Fibroblast of the conjunctiva (primary cell): ENCODE measurements around the gene SPEM1.

ENCODE experiments used
- DNase-seq: peaks from one replicate; pipeline ENCODE4 v3.0.0-alpha.2; 2010; ENCODE audit warnings: low read depth

The SPEM1 gene

DNA sequence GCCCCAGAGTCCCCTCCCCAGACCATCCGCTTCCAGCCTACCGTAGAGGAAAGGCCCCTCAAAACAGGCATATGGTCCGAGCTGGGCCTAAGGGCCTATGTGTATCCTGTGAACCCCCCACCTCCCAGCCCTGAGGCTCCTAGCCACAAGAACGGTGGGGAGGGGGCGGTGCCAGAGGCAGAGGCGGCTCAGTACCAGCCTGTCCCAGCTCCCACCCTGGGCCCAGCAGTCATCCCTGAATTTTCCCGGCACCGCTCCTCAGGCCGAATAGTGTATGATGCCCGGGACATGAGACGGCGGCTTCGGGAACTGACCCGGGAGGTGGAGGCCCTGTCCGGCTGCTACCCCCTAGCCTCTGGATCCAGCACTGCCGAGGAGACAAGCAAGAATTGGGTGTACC lies 1.1 kb downstream of the SPEM1 start:
- no peak for DNase-seq

DNA sequence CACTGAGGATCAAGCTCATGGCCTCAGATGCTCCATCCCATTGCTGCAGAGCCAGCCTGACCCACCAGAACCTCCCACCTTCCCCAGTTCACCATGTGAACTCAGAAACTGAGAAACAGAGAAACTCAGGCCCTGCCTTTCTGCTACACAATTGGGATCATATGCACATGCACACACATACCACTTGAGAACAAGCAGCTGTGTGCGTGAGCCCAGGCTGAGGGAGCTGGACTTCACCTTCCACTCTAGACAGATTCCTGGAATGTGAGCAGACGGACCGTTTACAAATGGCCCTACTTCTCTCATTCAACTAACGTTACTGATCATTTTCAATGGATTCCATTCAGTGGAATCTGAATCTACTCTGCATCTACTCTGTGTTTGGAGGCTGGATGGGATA lies 3.6 kb downstream of the SPEM1 start:
- no peak for DNase-seq

DNA sequence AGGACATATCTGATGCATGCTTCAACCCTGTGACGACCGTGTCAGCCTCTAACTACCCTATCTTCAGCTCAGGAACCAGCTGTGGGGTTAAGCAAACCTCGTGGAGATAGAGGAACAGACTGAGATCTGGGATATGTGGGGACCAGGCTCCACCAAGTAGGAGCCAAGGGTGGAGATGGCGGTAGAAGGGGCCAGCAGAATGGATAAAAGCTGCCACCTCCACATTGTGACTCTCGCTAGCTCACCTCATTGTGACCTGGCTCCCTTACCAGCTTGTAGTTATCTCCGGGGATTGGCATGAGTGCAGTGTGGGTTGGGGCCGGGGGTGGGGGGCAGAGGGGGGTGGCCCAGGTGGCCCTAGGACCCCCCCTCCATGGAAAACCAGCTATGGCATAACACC lies 5.2 kb downstream of the SPEM1 start, which contains the start of gene SPEM2:
Gene SPEM2, plus strand, starts transcription at position 301 of the 400 bp plus-strand sequence. Its CDS starts 73 bp downstream, at position 374.
- DNase-seq = no peak

DNA sequence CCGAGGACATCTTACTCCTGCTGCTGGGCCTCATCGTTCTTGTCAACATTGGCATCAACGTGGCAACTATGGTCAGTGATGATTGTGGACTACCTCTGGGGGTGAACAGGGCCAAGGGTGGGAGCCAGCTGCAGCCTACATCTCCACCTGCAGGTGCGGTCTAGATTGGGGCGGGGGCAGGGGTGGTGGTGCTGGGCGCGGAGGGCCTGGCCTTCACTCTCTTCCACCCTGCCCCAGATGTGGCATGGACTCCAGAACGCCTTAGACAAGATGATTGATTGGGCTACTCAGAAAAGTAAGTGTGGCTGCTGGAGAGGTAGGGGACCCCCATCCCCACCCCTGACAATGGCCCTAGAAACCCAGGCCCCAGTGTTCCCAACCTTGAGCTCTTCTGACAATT lies 5.6 kb downstream of the SPEM1 start:
- no peak for DNase-seq

DNA sequence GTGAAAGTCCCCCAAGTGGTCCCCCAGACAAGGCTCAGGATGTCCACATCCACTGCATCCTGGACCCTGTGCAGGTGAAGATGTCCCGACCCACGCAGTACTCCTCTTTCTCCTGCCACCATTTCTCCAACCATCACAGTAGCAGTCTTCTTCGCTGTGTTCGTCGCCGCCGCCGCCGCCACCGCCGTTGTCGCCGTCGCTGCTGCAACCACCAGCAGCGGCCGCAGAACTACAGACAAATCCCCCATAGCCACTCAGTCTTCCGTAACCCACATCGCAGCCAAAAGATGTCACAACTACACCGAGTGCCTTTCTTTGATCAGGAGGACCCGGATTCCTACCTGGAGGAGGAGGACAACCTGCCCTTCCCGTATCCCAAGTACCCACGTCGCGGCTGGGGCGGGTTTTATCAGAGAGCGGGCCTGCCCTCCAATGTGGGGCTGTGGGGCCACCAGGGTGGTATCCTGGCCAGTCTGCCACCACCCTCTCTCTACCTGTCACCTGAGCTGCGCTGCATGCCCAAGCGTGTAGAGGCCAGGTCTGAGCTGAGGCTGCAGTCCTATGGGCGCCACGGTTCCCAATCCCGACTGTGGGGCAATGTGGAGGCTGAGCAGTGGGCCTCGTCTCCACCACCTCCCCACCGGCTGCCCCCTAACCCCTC lies 6.2 kb downstream of the SPEM1 start:
- DNase-seq = no peak

DNA sequence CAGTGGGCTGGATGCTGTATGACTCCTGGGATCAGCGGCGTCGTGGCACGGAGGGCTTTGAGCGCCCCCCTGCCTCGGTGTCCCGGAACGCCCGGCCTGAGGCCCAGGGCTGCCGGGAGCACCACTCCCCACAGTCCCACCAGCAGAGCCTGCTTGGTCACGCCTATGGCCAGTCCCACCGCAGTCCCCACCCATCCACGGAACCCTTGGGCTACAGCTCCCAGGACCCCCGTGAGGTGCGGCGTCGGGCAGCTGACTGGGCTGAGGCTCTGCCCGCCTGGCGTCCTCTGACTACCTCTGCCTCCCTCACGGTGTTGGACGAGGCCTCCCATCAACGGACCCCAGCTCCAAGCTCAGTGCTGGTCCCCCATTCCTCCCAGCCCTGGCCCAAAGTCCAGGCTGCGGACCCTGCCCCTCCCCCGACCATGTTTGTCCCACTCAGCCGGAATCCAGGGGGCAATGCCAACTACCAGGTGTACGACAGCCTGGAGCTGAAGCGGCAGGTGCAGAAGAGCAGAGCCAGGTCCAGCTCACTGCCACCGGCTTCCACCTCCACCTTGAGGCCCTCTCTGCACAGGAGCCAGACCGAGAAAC lies 6.9 kb downstream of the SPEM1 start:
- DNase-seq = no peak

DNA sequence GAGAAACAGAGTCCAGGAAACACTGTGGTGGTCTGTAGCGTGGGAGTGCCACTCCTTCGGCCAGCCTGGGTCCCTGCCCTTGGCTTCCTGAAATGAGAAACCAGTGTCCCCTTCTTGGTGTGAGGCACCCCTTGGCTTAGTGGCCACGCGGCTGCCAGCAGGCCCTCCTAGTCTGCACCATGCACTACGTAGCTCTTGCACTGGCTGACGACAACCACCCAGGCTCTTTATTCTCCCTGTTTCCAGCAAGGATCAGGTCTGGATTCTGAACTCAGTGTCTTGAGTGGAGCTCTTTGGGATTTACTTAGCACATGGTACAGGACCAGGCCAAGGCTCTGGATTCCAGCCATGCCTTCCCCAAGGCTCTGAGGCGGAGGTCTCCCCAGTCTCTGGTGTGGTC lies 7.4 kb downstream of the SPEM1 start:
- DNase-seq = no peak

DNA sequence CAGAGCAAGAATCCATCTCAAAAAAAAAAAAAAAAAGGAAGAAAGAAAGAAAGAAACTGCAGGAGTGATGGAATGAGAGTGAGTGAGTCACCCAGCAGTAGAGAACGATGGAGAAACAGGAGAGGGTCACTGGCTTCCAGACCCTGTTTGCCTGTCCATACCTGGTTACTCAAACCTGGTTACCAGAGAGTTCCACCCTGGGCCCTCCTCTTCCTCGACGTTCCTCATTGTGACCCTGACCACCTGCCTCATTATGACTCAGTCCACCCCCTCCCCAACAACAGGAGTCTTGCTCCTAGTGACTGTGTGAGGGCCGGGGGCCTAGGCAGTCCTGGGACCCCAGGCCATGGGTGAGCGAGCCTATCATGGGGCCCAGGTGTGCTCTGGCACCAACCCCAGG lies 8.4 kb downstream of the SPEM1 start, which contains the start of gene SPEM3:
Gene SPEM3, plus strand, starts transcription at position 301 of the 400 bp plus-strand sequence. Its CDS starts 46 bp downstream, at position 347.
- DNase-seq = no peak

DNA sequence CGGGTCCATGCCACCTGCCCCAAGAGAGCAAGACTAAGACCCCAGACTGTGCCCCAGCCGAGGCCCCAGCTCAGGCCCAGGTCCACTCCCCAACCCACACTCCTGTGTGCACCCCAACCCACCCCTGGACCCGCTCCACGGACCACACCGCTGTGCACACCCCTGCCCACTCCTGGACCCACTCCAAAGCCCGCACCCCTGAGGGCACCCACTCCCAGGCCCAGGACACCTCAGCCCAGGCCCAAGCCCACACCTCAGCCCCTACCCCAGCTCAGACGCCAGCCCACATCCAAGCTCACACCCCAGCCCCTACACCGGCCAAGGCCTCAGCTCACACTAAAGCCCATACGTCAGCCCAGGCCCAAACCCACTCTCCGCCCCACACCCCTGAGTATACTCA lies 9.6 kb downstream of the SPEM1 start:
- no peak for DNase-seq

DNA sequence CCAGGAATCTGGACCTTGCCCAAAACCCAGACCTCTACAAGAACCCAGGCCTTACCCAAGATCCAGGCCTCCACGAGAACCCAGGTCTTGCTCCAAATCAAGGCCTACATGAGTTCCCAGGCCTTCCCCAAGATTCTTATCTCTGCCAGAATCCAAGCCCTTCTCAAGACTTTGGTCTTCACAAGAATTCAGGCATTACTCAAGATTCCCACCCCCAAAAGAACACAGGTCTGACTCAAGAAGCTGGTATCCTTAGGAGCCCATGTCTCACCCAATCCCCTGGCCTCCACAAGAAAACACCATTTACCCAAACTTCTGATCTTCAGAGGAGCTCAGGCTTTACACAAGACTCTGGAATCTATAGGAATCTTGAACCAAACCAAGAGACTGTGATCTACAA lies 11.1 kb downstream of the SPEM1 start:
- DNase-seq = no peak

DNA sequence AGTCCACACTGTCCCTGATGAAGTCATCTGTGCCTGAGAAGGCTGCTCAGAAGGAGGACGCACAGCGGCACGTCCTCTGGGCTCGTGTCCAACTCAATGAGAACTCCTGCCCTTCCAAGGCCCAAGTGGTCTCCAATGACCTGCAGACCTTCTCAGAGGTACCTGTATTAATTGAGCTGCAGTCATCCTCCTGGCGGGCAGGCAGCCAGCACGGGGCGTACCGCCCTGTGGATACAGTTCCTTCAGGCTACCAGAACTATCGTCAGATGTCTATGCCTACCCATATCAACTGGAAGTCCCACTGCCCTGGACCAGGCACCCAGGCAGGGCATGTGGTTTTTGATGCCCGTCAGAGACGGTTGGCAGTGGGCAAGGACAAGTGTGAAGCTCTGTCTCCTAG lies 12.2 kb downstream of the SPEM1 start:
- no peak for DNase-seq

DNA sequence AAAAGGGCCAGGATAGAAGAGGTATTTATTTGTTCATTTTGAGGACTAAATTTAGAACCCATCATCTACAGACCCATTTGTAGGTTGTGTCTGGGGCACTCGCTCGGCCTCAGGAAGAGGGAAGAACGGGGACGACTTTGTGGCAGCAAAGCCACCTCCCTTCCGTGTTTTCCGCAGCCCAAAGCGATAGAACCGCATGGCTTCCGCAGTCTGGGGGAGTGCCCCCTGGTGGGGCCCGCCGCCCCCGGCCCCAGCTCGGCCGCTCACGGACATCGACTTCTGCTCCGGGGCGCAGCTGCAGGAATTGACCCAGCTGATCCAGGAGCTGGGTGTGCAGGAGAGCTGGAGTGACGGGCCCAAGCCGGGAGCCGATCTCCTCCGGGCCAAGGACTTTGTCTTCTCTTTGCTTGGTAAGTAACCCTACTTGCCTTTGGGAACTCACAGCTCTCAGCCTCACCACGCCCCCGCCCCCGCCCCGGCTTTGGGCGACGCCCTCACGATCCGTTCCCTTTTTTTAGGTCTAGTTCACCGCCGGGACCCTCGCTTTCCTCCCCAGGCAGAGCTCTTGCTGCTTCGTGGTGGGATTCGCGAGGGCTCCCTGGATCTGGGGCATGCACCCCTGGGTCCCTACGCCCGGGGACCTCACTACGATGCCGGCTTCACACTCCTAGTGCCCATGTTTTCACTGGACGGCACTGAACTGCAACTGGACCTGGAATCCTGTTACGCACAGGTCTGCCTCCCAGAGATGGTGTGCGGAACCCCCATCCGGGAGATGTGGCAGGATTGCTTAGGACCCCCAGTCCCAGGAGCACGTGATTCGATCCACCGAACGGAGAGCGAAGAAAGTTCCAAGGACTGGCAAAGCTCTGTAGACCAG lies 15.8 kb downstream of the SPEM1 start:
- no peak for DNase-seq

DNA sequence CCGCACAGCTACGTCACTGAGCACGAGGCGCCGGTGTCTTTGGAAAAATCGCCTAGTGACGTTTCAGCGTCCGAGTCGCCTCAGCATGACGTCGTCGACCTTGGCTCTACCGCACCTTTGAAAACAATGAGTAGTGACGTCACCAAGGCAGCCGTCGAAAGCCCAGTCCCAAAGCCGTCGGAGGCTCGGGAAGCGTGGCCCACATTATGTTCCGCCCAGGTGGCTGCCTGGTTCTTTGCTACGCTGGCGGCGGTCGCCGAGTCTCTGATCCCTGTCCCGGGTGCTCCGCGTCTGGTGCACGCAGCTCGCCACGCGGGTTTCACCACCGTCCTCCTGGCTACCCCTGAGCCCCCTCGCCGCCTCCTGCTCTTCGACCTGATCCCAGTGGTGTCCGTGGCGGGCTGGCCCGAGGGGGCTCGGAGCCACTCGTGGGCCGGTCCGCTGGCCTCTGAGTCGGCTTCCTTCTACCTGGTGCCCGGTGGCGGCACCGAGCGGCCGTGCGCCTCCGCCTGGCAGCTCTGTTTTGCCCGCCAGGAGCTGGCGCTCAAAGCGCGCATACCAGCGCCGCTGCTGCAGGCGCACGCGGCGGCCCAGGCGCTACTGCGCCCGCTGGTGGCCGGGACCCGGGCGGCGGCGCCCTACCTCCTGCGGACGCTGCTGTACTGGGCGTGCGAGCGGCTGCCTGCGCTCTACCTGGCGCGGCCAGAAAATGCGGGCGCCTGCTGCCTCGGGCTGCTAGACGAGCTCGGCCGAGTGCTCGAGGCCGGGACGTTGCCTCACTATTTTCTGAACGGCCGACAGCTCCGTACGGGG lies 16.6 kb downstream of the SPEM1 start:
- peak; percentile 43 for DNase-seq

DNA sequence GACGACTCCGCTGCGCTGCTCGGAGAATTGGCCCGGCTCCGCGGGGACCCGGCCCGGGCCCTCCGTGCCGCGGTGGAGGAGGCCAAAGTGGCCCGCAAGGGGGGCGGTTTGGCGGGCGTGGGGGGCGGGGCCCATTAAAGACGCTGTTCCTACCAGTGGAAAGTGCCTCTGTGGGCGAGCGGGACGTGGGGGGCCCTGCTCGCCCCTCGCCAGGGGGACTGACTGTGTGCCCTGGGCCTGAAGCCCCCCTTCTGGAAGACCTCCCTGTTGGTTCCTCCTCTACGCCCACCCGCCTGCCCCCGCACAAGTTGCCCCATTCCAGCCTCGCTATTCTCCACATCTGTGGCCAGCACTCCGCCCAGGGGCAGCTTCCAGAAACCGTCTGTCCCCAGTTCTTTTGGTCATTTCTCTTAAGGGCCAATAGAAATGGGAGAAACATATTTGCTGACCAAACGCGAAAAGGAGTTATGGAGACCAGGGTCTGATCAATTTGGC lies 17.3 kb downstream of the SPEM1 start:
- no peak for DNase-seq

DNA sequence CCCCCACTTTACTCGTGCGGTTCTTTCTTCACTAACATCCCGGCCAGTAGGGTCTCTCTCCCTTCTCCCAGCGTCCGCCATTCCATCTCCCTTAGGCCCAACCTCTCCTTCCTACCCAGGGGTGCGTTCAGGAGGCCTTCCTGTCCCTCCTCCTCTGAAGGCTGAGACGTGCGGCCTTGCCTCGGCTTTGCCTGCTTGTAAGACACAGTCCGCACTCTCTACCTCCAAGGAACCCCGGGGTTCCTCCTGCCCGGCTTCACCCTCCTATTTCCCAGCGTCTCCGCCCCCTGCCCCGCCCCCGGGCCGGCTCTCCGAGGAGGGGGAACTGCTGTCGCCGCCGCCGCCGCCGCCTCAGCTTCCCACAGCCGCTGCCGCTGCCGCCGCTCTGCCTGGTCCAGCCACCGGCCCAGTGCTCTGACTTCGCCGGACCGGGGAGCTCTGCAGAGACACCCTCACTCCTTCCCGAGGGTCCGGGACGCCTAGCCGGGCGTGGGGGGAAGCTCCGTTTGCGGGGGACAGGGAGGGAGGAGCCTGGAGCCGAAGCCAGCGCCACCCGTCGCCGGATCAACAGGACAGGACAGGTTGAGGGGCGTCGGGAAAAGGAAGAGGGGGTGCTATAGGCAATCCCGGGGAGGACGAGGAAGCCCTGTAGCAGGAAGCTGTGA lies 18.0 kb downstream of the SPEM1 start:
- no peak for DNase-seq

DNA sequence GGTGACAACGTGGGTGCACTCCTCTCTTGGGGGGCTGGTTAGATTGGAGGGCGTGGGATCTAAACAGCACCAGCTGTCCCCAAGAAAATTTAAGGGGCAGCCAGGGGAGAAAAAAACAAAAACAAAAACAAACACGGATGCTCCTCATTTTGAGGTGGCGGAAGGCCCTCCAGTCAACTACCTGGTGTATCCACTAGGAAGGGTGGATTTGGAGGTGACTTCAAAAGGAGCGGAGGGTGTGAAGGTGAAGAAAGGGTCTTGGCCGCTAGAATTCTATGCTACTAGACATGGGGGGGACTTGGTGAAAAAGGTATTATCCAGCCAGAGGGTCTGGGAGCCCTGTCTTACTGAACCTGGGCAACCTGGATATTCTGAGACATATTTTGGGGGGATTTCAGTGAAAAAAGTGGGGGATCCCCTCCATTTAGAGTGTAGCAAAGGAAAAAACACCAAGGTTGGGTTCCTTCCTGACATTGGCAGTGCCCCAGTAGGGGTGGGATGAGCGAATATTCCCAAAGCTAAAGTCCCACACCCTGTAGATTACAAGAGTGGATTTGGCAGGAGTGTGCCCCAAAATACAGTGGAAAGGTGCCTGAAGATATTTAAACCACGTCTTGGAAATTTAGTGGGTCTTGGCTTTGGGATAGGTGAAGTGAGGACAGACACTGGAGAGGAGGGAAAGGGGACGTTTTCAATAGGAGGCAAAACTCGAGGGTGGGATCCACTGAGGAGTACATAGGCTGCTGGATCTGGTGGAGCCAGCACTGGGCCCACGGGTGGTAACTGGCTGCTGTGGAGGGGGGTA lies 18.7 kb downstream of the SPEM1 start:
- DNase-seq = no peak

DNA sequence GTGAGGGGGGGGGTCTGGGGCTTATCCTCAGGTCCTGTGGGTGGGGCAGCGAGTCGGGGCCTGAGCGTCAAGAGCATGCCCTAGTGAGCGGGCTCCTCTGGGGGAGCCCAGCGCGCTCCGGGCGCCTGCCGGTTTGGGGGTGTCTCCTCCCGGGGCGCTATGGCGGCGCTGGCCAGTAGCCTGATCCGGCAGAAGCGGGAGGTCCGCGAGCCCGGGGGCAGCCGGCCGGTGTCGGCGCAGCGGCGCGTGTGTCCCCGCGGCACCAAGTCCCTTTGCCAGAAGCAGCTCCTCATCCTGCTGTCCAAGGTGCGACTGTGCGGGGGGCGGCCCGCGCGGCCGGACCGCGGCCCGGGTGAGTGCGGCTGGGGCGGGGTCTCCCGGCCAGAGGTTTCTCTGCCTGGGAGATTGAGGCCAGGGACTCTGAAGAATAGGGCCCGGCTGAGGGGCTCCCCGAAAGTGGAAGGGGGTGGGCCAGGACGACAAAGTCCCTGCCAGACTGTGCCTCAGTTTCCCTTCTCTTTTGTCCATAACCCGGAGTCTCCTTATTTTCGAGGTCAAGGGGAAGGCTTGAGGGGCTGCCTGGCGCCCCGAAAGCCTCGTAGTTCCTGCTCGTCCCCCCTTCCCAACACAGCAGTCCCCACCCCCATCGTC lies 19.5 kb downstream of the SPEM1 start, which contains the start of gene FGF11:
Gene FGF11, plus strand, starts transcription at position 51 of the 651 bp plus-strand sequence. Its CDS starts 109 bp downstream, at position 160.
- no peak for DNase-seq

DNA sequence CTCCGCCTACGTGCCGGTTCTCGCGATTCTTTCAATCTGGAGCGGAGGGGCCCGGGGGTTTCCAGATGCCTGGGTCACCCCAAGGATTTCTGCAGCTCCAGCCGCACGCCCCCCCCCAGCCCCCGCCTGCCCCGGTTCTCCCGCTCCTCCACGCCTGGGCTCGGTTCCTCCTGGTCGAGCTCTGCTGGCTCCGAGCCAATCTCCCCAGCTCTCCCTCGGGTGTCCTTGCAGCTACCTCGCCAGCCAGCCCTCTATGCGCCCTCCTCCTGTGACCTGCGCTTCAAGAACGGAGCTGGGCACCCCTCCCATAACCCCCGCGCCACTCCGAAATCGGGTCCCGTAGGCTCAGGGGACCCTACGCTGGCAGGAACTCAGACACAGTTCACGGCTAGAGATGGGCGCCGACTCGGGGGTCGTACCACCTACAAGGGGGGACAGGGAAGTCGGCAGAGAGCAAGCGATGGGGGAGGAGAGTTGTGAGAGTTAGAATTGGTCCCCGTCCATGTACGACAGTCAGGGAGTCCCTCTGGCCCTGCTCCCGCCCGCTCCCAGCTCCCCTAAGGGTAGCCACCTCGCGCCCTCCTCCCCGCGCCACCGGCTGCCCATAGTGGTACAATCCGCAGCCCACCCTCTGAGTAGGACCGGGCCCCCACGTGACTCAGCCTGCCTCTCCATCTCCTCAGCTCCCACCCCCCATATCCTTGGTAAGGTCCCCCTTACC lies 20.1 kb downstream of the SPEM1 start:
- no peak for DNase-seq

DNA sequence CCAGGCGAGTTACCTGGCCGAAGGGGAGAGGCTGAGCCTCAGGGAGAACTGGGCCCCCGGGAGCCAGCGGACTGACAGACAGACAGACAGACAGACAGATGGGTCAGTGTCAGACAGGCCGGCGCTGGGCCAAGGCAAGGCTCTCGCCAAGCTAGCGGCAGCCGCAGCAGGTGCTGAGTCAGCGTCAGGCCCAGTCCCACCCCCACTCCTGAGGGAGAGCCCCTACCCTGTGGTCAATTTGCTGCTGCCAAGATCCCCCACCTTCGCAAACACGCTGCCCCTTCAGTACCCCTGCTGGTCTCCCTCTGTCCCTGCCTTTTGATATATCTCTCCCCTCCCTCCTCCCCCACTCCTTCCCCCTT lies 20.7 kb downstream of the SPEM1 start:
- no peak for DNase-seq
